ENCODE results near the gene ITPRIPL2.

ITPRIPL2 gene

DNA sequence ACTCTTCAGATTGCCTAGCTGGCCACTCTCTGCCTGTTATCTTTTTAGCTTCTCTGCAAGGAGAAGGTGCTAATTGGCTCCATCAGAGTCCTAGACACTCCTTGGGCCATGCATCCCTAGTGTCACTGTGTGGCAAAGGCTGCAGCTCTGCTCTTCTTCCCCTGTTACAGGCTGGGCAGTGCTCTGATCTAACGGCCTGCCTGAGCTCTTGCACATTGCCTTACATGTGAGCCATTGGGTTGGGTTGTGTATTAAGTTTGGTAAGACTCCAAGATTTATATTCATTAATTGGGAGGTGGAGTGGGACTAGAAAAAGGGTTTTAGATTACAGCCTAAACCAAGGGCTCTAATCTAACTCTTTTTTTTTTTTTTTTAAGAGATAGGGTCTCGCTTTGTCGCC, 31.2 kb downstream of the ITPRIPL2 start:
- ChIA-PET POLR2A (ENCODE audit: low non-redundant PET) (interaction anchor here (0.7 kb wide), 1 partner anchor 69 kb away, joined by 3 read pairs; no protein-coding TSS in a partner anchor), CTCF (interaction anchor here (0.6 kb wide), 1 partner anchor 37 kb away, joined by 3 read pairs; no protein-coding TSS in a partner anchor)
- DNase-seq (ENCODE audit: low spot score): no peak
- no peak overlapping the region for H3K27ac ChIP-seq
- TF ChIP-seq, protein P1, sequence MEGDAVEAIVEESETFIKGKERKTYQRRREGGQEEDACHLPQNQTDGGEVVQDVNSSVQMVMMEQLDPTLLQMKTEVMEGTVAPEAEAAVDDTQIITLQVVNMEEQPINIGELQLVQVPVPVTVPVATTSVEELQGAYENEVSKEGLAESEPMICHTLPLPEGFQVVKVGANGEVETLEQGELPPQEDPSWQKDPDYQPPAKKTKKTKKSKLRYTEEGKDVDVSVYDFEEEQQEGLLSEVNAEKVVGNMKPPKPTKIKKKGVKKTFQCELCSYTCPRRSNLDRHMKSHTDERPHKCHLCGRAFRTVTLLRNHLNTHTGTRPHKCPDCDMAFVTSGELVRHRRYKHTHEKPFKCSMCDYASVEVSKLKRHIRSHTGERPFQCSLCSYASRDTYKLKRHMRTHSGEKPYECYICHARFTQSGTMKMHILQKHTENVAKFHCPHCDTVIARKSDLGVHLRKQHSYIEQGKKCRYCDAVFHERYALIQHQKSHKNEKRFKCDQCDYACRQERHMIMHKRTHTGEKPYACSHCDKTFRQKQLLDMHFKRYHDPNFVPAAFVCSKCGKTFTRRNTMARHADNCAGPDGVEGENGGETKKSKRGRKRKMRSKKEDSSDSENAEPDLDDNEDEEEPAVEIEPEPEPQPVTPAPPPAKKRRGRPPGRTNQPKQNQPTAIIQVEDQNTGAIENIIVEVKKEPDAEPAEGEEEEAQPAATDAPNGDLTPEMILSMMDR (conservative IDR thresholded peaks at IDR 0.05; ENCODE audit: low read depth): no peak

DNA sequence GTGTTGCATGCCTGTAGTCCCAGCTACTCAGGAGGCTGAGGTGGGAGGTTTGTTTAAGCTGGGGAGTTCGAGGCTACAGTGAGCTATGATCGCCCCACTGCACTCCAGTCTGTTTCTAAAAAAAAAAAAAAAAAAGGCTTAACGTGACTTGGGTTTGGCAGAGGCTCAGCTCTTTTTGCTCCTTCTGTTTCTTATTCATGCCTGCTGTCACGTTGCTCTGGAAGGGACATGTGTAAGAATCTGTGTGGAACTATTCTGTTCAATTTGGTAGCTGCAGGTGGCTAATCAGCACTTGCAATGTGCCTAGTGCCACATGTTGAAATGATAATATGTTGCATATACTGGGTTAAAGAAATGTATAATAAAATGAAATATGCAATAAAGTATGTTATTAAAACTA, 33.4 kb downstream of the ITPRIPL2 start:
- no peak overlapping the region for H3K27ac ChIP-seq
- TF ChIP-seq, protein P1 (conservative IDR thresholded peaks at IDR 0.05; ENCODE audit: low read depth): no peak
- CTCF ChIA-PET: interaction anchor here (0.7 kb wide), 1 partner anchor 18 kb away, joined by 3 read pairs; no protein-coding TSS in a partner anchor
- POLR2A ChIA-PET (ENCODE audit: low non-redundant PET): interaction anchor here (0.5 to 0.6 kb wide), 2 partner anchors 431 to 1784 kb away, joined by 4 to 9 read pairs; no protein-coding TSS in a partner anchor
- no peak for DNase-seq (ENCODE audit: low spot score)

DNA sequence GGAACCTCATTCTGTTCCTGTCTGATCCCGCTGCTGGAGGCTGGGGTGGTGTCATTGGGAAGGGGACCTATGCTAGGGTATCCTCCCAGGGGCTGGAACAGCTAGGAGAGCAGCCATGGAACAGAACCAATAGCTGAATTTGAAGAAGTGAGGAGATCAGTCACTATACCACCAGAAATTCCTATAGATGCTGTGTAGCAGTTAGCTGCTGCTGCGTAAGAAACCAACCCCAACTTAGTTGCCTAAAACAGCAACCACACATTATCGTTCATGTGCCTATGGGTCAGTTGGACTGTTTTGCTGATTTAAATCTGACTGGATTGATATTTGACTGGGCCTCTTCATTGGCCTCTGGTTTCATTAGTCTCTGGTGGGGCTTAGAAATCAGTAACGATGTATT, 33.9 kb downstream of the ITPRIPL2 start:
- TF ChIP-seq, protein P1 (conservative IDR thresholded peaks at IDR 0.05; ENCODE audit: low read depth): no peak
- DNase-seq (ENCODE audit: low spot score): no peak
- CTCF ChIA-PET: interaction anchor here (0.7 kb wide), 1 partner anchor 17 kb away, joined by 3 read pairs; no protein-coding TSS in a partner anchor
- POLR2A ChIA-PET (ENCODE audit: low non-redundant PET): interaction anchor here (0.5 kb wide), 1 partner anchor 430 kb away, joined by 9 read pairs; no protein-coding TSS in a partner anchor
- no peak overlapping the region for H3K27ac ChIP-seq

DNA sequence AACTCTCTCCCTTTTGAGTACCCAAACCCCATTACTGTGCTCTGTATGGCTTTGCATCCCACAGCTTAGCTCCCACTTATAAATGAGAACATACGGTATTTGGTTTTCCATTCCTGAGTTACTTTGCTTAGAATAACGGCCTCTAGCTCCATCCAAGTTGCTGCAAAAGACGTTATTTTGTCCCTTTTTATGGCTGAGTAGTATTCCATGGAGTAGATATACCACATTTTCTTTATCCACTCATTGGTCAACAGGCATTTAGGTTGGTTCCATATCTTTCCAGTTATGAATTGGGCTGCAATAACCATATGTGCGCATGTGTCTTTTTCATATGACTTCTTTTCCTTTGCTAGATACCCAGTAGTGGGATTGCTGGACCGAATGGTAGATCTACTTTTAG, 34.4 kb downstream of the ITPRIPL2 start:
- TF ChIP-seq, protein P1 (conservative IDR thresholded peaks at IDR 0.05; ENCODE audit: low read depth): no peak
- POLR2A ChIA-PET (ENCODE audit: low non-redundant PET): no interaction called here
- H3K27ac ChIP-seq: no peak overlapping the region
- no peak for DNase-seq (ENCODE audit: low spot score)
- CTCF ChIA-PET: interaction anchor here (0.8 kb wide), 1 partner anchor 62 kb away, joined by 6 read pairs; no protein-coding TSS in a partner anchor

DNA sequence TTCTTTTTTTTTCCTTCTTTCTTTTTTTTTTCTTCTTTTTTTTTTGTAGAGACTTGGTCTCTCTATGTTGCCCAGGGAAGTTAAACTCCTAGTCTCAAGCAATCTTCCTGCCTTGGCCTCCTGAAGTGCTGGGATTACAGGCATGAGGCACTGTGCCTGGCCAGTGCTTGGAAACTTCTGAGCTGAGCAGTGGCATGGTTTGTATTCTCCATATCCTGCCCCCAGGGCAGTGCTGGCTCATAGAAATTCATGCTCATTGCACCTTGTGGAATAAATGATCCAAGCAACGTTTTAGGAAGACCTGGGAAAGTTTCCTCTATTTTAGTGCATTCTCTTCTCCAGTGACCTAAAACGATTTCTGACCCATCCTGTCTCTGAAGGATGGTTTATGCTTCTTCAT, 37.5 kb downstream of the ITPRIPL2 start:
- H3K27ac ChIP-seq: no peak overlapping the region
- no peak for DNase-seq (ENCODE audit: low spot score)
- POLR2A ChIA-PET (ENCODE audit: low non-redundant PET): no interaction called here
- TF ChIP-seq, protein P1 (conservative IDR thresholded peaks at IDR 0.05; ENCODE audit: low read depth): no peak
- CTCF ChIA-PET: interaction anchor here (0.7 kb wide), 1 partner anchor 15 kb away, joined by 3 read pairs; no protein-coding TSS in a partner anchor

DNA sequence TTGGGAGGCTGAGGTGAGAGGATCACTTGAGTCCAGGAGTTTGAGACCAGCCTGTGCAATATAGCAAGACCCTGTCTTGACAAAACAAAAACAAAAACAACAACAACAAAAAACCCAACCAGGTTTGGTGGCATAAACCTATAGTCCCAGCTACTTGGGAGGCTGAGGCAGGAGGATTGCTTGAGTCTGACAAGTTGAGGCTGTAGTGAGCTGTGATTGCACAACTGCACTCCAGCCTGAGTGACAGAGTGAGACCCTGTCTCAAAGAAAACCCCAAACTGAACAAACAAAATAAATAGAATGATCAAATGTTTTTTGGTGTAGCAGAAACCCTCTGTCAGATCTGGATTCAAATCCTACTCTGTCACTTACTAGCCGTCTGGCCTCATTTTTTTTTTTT, 38.3 kb downstream of the ITPRIPL2 start:
- ChIA-PET CTCF (interaction anchor here (0.6 kb wide), 1 partner anchor 9 kb away, joined by 3 read pairs; no protein-coding TSS in a partner anchor), POLR2A (ENCODE audit: low non-redundant PET) (no interaction called here)
- H3K27ac ChIP-seq: no peak overlapping the region
- TF ChIP-seq, protein P1 (conservative IDR thresholded peaks at IDR 0.05; ENCODE audit: low read depth): no peak
- DNase-seq (ENCODE audit: low spot score): no peak
